Measurements from ENCODE around the gene SCAPER. TPM values are rescaled to one million over a fixed set of nuclear protein-coding genes. Genes with fewer than 3 reads are reported as not detected.
"Not testable (repeated sequence)": the region's sequence is repeated elsewhere in the genome, so short reads cannot be mapped to it uniquely, and the experiment has no call there.

SCAPER gene
- total and polyA plus RNA-seq, 10 of the 15 experiments (the other 5 are each of a cell fraction or from before 2014, with no cell fraction given), result 1.0 to 7.7 (median 3.9) TPM

GRCh38 chr15:76298986-76299385 is 606.2 kb downstream of the SCAPER start (continued):
- TF ChIP-seq HSF1 (IDR thresholded peaks at IDR 0.05; ENCODE audit: low read depth, low read length) (no peak), RELB (IDR thresholded peaks at IDR 0.05; ENCODE audit: low read depth) (no peak), CBX5 (IDR thresholded peaks at IDR 0.05; ENCODE audit: low read depth) (no peak), PRDM15 (CRISPR knock-in tag; IDR thresholded peaks at IDR 0.05) (no peak)

GRCh38 chr15:76297951-76298350 is 607.2 kb downstream of the SCAPER start:
- H3K4me1 ChIP-seq (ENCODE audit: control insufficient read depth, insufficient read depth, low read length); DNase-seq (ENCODE audit: low read depth, low spot score); in situ Hi-C loops (cut with MboI); H3K4me2 ChIP-seq (ENCODE audit: control insufficient read depth, insufficient read depth); FAIRE-seq; H3K36me3 ChIP-seq (ENCODE audit: control insufficient read depth in 2 of 2, insufficient read depth in 2 of 2, low read length in 1 of 2); H3K27ac ChIP-seq (ENCODE audit: control insufficient read depth, insufficient read depth); BruUV-seq (replicated peaks); H3K9me3 ChIP-seq (replicated peaks; ENCODE audit: control insufficient read depth, insufficient read depth, low read length); H3K4me3 ChIP-seq; ATAC-seq; POLR2A ChIA-PET; H2AFZ ChIP-seq (ENCODE audit: control insufficient read depth, low read depth, low read length); H4K20me1 ChIP-seq (ENCODE audit: control insufficient read depth, insufficient read depth); H3K9ac ChIP-seq (ENCODE audit: control insufficient read depth, insufficient read depth, low read length); H3K27me3 ChIP-seq (replicated peaks in 1 of 2; ENCODE audit: control insufficient read depth in 2 of 2, insufficient read depth in 2 of 2, low read length in 1 of 2); intact Hi-C loops (cut with micrococcal nuclease; ENCODE audit: unreplicated experiment): not testable (repeated sequence)
- ChIA-PET RAD21 (ENCODE audit: unreplicated experiment) (interaction anchor here (1.5 to 1.9 kb wide), 2 partner anchors 9 to 12 kb away, joined by 4 to 7 read pairs; no protein-coding TSS in a partner anchor), CTCF (interaction anchor here (0.7 to 1.4 kb wide), 3 partner anchors 9 to 26 kb away, joined by 3 read pairs; no protein-coding TSS in a partner anchor), SMC1A (ENCODE audit: uncharacterized antibody, unreplicated experiment) (interaction anchor here (0.8 to 2.6 kb wide), 5 partner anchors 9 to 14 kb away, joined by 3 to 12 read pairs (median 4); partner anchors contain the start of gene ETFA)
- 98% methylated on average over 4 of the region's 4 CpGs for WGBS (ENCODE audit: insufficient coverage, insufficient replicate concordance, low lambda C conversion rate, missing lambda C conversion rate)
- H3K79me2 ChIP-seq (ENCODE audit: control insufficient read depth, insufficient read depth, low read length), result peaks cover 72% of the 10 kb centered on the region

Small RNAs within 50 kb of the gene (microRNA-seq; reads per million reads assigned to microRNA genes)
- not detected for gene MIR3713

Small RNAs within 50 kb of the gene (small RNA-seq; reads per million reads assigned to genes)
- gene AC090751.1, result not detected
- gene MIR3713, result not detected

Other genes with a start within 250 kb of the SCAPER start
- 5.0 and 6.0 TPM in 2 replicates for gene RCN2, start 26.4 kb upstream of the SCAPER start, total RNA-seq (2014; rRNA removed)
- 12.1 and 12.9 TPM in 2 replicates for gene RCN2, start 26.4 kb upstream of the SCAPER start, total RNA-seq (2014; rRNA removed; fragmentation: Illumina TruSeq; extraction: Trizol)
- gene RCN2, start 26.4 kb upstream of the SCAPER start, total RNA-seq (2021), result 7.3 and 7.9 TPM in 2 replicates
- 27.5 and 49.7 TPM in 2 replicates for gene RCN2, start 26.4 kb upstream of the SCAPER start, polyA plus RNA-seq (2011; rRNA removed)
- gene RCN2, start 26.4 kb upstream of the SCAPER start, polyA plus RNA-seq (2014; fragmentation: Illumina TruSeq; extraction: Trizol), result 13.5 and 15.9 TPM in 2 replicates
- gene RCN2, start 26.4 kb upstream of the SCAPER start, polyA plus RNA-seq (2014; fragmentation: Nextera tagmentation; extraction: Ambion mirVana), result 10 to 100 TPM in 1 of 2 experiments, 1 to 10 TPM in 1; 4.9 to 12.8 TPM
- gene RCN2, start 26.4 kb upstream of the SCAPER start, polyA plus RNA-seq (2014; rRNA removed), result 11.6 and 12.7 TPM in 2 replicates
- gene RCN2, start 26.4 kb upstream of the SCAPER start, polyA plus RNA-seq (2016; fragmentation: Nextera tagmentation; extraction: Ambion mirVana), result 10 to 100 TPM; 37.2 to 41.0 TPM
- gene PSTPIP1, start 89.8 kb upstream of the SCAPER start, total RNA-seq (2014; rRNA removed), result 20.1 and 22.6 TPM in 2 replicates
- 11.2 and 12.0 TPM in 2 replicates for gene PSTPIP1, start 89.8 kb upstream of the SCAPER start, total RNA-seq (2014; rRNA removed; fragmentation: Illumina TruSeq; extraction: Trizol)
- gene PSTPIP1, start 89.8 kb upstream of the SCAPER start, total RNA-seq (2021), result 28.6 and 29.3 TPM in 2 replicates
- gene PSTPIP1, start 89.8 kb upstream of the SCAPER start, polyA plus RNA-seq (2011; rRNA removed), result 2.4 and 3.9 TPM in 2 replicates
- 1.8 and 8.8 TPM in 2 replicates for gene PSTPIP1, start 89.8 kb upstream of the SCAPER start, polyA plus RNA-seq (2014; fragmentation: Illumina TruSeq; extraction: Trizol)
- gene PSTPIP1, start 89.8 kb upstream of the SCAPER start, polyA plus RNA-seq (2014; fragmentation: Nextera tagmentation; extraction: Ambion mirVana), result 1 to 10 TPM in 1 of 2 experiments, under 1 TPM in 1; 0.50 to 5.7 TPM
- gene PSTPIP1, start 89.8 kb upstream of the SCAPER start, polyA plus RNA-seq (2014; rRNA removed), result 23.8 and 23.9 TPM in 2 replicates
- 10 to 100 TPM; 17.8 to 19.0 TPM for gene PSTPIP1, start 89.8 kb upstream of the SCAPER start, polyA plus RNA-seq (2016; fragmentation: Nextera tagmentation; extraction: Ambion mirVana)
- 59.0 and 63.0 TPM in 2 replicates for gene TSPAN3, start 165.8 kb upstream of the SCAPER start, total RNA-seq (2014; rRNA removed)
- gene TSPAN3, start 165.8 kb upstream of the SCAPER start, total RNA-seq (2014; rRNA removed; fragmentation: Illumina TruSeq; extraction: Trizol), result 52.8 and 55.4 TPM in 2 replicates
- gene TSPAN3, start 165.8 kb upstream of the SCAPER start, total RNA-seq (2021), result 51.2 and 52.6 TPM in 2 replicates
- gene TSPAN3, start 165.8 kb upstream of the SCAPER start, polyA plus RNA-seq (2011; rRNA removed), result 45.2 and 48.8 TPM in 2 replicates
- gene TSPAN3, start 165.8 kb upstream of the SCAPER start, polyA plus RNA-seq (2014; fragmentation: Illumina TruSeq; extraction: Trizol), result 60.4 and 78.2 TPM in 2 replicates
- 10 to 100 TPM; 18.9 to 31.7 TPM for gene TSPAN3, start 165.8 kb upstream of the SCAPER start, polyA plus RNA-seq (2014; fragmentation: Nextera tagmentation; extraction: Ambion mirVana)
- gene TSPAN3, start 165.8 kb upstream of the SCAPER start, polyA plus RNA-seq (2014; rRNA removed), result 59.4 and 64.0 TPM in 2 replicates
- 100 to 1,000 TPM; 103 to 114 TPM for gene TSPAN3, start 165.8 kb upstream of the SCAPER start, polyA plus RNA-seq (2016; fragmentation: Nextera tagmentation; extraction: Ambion mirVana)

Data from GM12878 (cell line).